Vagina (tissue), 2 donors: ENCODE results near the gene FBXW4. TPM values are rescaled to one million over a fixed set of nuclear protein-coding genes. Genes with fewer than 3 reads are reported as not detected.

Experiments used
- DNase-seq, 2 donors: peaks; one replicate each; pipeline ENCODE4 v3.0.0-alpha.2; 2017; ENCODE audit errors: extremely low spot score in 2 of 2
- H3K27ac ChIP-seq: fragments of 200-600 bp; sonication (generic); one replicate; pipeline ENCODE4 v1.5.1; 2019
- H3K27me3 ChIP-seq: fragments of 200-600 bp; sonication (generic); one replicate; pipeline ENCODE4 v1.5.1; 2019
- H3K36me3 ChIP-seq, 2 donors: fragments of 200-600 bp; sonication (generic); one replicate each; pipeline ENCODE4 v1.5.1; 2017 to 2019
- H3K4me1 ChIP-seq: fragments of 200-600 bp; sonication (generic); one replicate; pipeline ENCODE4 v1.5.1; 2019
- H3K4me3 ChIP-seq, 2 donors: fragments of 200-600 bp; sonication (generic); 1 replicate in 1 of 2; 2 replicates in 1 of 2; pipeline ENCODE4 v1.5.1; 2016 to 2019
- H3K9me3 ChIP-seq: fragments of 200-600 bp; sonication (generic); one replicate; pipeline ENCODE4 v1.5.1; 2019
- CTCF ChIP-seq, 3 experiments: fragments of 450-650 bp in 2 of 3; fragments of 200-600 bp in 1 of 3; sonication (generic) in 1 of 3; IDR thresholded peaks; one replicate each; pipeline ENCODE4 v1.5.1; 2017 to 2019; ENCODE audit warnings: antibody characterized with exemption in 3 of 3, mild to moderate bottlenecking in 2 of 3, moderate library complexity in 2 of 3
- POLR2A ChIP-seq, 2 donors: fragments of 450-650 bp; IDR thresholded peaks; one replicate each; pipeline ENCODE4 v1.6.1; 2017; ENCODE audit warnings: antibody characterized with exemption in 2 of 2, mild to moderate bottlenecking in 2 of 2, moderate library complexity in 2 of 2
- POLR2AphosphoS5 ChIP-seq, 2 donors: sonication (generic); formaldehyde crosslinking; IDR thresholded peaks; one replicate each; pipeline ENCODE4 v1.9.0; 2017; ENCODE audit warnings: antibody characterized with exemption in 2 of 2, mild to moderate bottlenecking in 2 of 2, low read depth in 1 of 2; ENCODE audit not compliant: insufficient read depth in 1 of 2
- intact Hi-C: fragments of 100-400 bp; cut with DNase I; formaldehyde crosslinking; loops from one replicate; pipeline ENCODE4 v1.15.1; 2023
- total RNA-seq: library from RNA; depleted of rRNA; stranded (reverse); fragments of >200 nt; gene quantifications from one replicate; pipeline ENCODE4 v1.2.3, GENCODE V29; 2016

FBXW4 gene
- total RNA-seq, 1 donor from 2014 or later: 49.6 TPM

GRCh38 chr10:101631821-101632475 is 63.0 kb downstream of the FBXW4 start:
- intact Hi-C loops: no loop called here
- Histone ChIP-seq H3K36me3 (no peaks in the 10 kb centered on the region), H3K27ac (no peak overlapping the region), H3K4me3 (no peak overlapping the region), H3K27me3 (no peaks in the 10 kb centered on the region), H3K9me3 (no peaks in the 10 kb centered on the region), H3K4me1 (no peaks in the 10 kb centered on the region)
- no peak for DNase-seq
- TF ChIP-seq POLR2AphosphoS5 (IDR thresholded peaks at IDR 0.05; ENCODE audit: insufficient read depth in 1 of 2, low read depth in 1 of 2): no peak
- TF ChIP-seq POLR2A (IDR thresholded peaks at IDR 0.05): no peak
- no peak for TF ChIP-seq CTCF (IDR thresholded peaks at IDR 0.05)

- H3K27ac ChIP-seq: no peak overlapping the region
- no peak for TF ChIP-seq POLR2AphosphoS5 (IDR thresholded peaks at IDR 0.05; ENCODE audit: insufficient read depth in 1 of 2, low read depth in 1 of 2)
- H3K27me3 ChIP-seq: no peaks in the 10 kb centered on the region
- H3K4me3 ChIP-seq: no peak overlapping the region
- H3K4me1 ChIP-seq: peaks cover 11% of the 10 kb centered on the region
- no peaks in the 10 kb centered on the region for H3K36me3 ChIP-seq
- DNase-seq: no peak
- intact Hi-C loops: no loop called here
- H3K9me3 ChIP-seq: no peaks in the 10 kb centered on the region
Measured at GRCh38 chr10:101630633-101630920, 64.4 kb downstream of the FBXW4 start.

DNA sequence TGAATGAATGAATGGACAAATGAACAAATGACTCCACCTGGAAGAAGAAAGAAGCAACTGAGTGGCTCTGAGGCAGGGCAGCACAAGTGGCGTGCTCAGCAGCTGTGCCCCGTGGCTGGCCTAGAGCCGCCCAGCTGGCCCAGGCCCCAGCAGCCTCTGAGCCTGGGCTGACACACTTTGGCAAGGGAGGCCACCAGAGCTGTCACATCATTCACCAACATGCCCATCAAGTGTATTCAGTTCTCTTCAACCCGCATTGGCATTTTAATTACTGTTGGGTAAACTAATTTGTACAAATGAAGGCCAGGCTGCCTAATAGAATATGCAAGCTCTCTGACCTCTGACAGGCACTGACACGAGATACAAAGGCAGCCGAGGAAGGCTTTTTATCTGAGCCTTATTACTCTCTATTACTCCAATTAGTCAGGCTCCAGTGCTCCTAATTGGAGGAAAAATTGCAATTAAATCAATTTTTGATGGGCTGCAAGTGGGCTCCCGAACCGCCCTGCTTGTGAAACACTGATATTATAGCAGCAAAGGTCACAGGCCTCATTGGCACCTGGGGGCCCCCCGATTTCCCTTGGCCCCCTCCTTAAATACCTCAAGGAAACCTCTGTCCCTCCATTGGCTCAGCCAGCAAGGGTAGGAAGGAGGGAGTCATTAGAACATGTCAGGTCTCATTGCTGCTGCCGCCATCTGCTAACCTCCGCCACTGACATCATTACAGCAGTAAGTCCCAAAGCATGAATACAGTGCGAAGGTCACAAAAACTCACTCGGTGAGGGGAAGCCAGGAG is 64.9 kb downstream of the FBXW4 start:
- H3K27me3 ChIP-seq: no peaks in the 10 kb centered on the region
- intact Hi-C loops: no loop called here
- no peak for TF ChIP-seq CTCF (IDR thresholded peaks at IDR 0.05)
- no peak for TF ChIP-seq POLR2A (IDR thresholded peaks at IDR 0.05)
- no peak for TF ChIP-seq POLR2AphosphoS5 (IDR thresholded peaks at IDR 0.05; ENCODE audit: insufficient read depth in 1 of 2, low read depth in 1 of 2)
- no peaks in the 10 kb centered on the region for H3K9me3 ChIP-seq
- H3K27ac ChIP-seq: no peak overlapping the region
- DNase-seq: no peak
- peaks cover 17% of the 10 kb centered on the region for H3K4me1 ChIP-seq
- H3K4me3 ChIP-seq: no peak overlapping the region
- no peaks in the 10 kb centered on the region for H3K36me3 ChIP-seq

DNA sequence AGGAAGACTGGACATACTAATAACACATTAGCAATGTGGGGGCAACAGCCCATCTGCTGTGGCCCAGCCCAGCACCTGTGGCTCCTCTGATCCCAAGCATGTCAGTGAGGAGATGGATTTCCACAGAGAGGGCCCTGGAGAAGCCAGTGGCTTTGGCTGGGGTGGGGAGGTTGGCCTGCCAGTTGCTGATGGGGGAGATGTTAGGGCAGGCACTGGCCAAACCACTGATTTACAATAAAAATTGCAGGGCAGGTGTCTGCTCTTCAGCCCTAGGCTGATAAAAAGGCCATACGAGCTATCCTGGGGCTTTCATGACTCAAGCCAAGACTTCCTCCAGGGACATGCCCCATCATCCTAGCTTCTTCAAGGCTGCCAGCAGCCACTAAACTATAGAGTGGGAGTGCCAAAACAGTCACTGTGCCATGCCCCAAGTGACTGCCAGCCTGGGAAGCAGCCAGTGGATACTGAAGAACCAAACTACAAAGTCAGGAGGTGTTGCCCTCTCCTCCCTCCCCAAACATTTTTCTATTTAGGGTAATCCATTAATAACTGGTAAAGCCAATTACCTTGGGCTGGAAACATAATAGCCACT is 69.1 kb downstream of the FBXW4 start:
- no peaks in the 10 kb centered on the region for H3K27me3 ChIP-seq
- H3K27ac ChIP-seq: no peak overlapping the region
- no peak overlapping the region for H3K4me3 ChIP-seq
- H3K9me3 ChIP-seq: no peaks in the 10 kb centered on the region
- peaks cover 0 to 7% of the 10 kb centered on the region in 2 donors for H3K36me3 ChIP-seq
- no peak for TF ChIP-seq CTCF (IDR thresholded peaks at IDR 0.05)
- TF ChIP-seq POLR2AphosphoS5 (IDR thresholded peaks at IDR 0.05; ENCODE audit: insufficient read depth in 1 of 2, low read depth in 1 of 2): no peak
- TF ChIP-seq POLR2A (IDR thresholded peaks at IDR 0.05): no peak
- H3K4me1 ChIP-seq: peaks cover 21% of the 10 kb centered on the region
- no peak for DNase-seq
- intact Hi-C loops: no loop called here

DNA sequence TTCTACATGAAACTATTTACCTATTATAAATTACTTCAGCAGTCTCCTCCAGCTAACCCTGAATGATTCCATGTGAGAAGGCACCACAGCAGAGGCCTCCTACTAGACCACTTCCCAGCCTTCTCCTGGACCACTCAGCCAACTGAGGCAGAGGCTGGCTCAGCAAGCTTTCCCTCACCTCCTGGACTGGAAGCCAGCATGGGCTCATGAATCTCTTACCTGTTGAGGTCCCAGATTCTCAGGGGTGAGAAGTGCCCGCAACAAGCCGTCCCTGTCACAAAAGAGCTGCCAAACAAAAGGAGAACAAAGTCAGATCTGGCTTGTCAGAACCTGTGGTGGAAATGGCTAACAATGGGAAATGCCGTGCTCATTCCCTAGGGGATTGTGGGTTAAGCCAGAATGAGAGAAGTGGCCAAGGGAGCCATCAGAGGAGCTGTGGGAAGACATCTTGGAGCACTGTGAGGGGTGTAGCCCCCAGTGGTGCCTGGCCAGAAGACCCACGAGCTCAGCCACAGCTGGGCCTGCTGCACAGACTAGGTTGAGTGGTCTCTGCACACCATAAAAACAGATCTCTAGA is 70.4 kb downstream of the FBXW4 start:
- H3K4me1 ChIP-seq: peaks cover 21% of the 10 kb centered on the region
- no peak overlapping the region for H3K27ac ChIP-seq
- no peak for TF ChIP-seq POLR2A (IDR thresholded peaks at IDR 0.05)
- no peak for TF ChIP-seq POLR2AphosphoS5 (IDR thresholded peaks at IDR 0.05; ENCODE audit: insufficient read depth in 1 of 2, low read depth in 1 of 2)
- TF ChIP-seq CTCF (IDR thresholded peaks at IDR 0.05): no peak
- DNase-seq: no peak
- no peaks in the 10 kb centered on the region for H3K27me3 ChIP-seq
- peaks cover 0 to 7% of the 10 kb centered on the region in 2 donors for H3K36me3 ChIP-seq
- no peak overlapping the region for H3K4me3 ChIP-seq
- H3K9me3 ChIP-seq: no peaks in the 10 kb centered on the region
- intact Hi-C loops: no loop called here
